Mesothelial cell of epicardium (in vitro differentiated cells): ENCODE measurements around the gene MINAR2. TPM values are rescaled to one million over a fixed set of nuclear protein-coding genes. Genes with fewer than 3 reads are reported as not detected.
A peak's percentile ranks its signal among the peaks of the same experiment; 100 is the strongest.

Experiments
- DNase-seq, 2 experiments: peaks; one replicate each; pipeline ENCODE4 v3.0.0; 2021; ENCODE audit warnings: low spot score in 2 of 2; ENCODE audit not compliant: unreplicated experiment in 2 of 2
- H3K27ac Mint-ChIP-seq: 2 replicates; pipeline ENCODE4 v1.8.0; 2021; ENCODE audit warnings: mixed read lengths
- H3K27me3 Mint-ChIP-seq: 2 replicates; pipeline ENCODE4 v1.8.0; 2021; ENCODE audit warnings: low read depth, mixed read lengths
- H3K36me3 Mint-ChIP-seq: 2 replicates; pipeline ENCODE4 v1.8.0; 2021; ENCODE audit warnings: mixed read lengths
- H3K4me1 Mint-ChIP-seq: 2 replicates; pipeline ENCODE4 v1.8.0; 2021; ENCODE audit warnings: mixed read lengths
- H3K4me3 Mint-ChIP-seq: 2 replicates; pipeline ENCODE4 v1.8.0; 2021; ENCODE audit warnings: mild to moderate bottlenecking, moderate library complexity, mixed read lengths
- H3K9me3 Mint-ChIP-seq: 2 replicates; pipeline ENCODE4 v1.8.0; 2021; ENCODE audit warnings: mixed read lengths
- total RNA-seq: library from RNA; stranded (reverse); gene quantifications from 3 replicates; pipeline ENCODE4 v1.2.1, GENCODE V29; 2021
- TF ChIP-seq, protein P1 (sequence below): fragments of 200-600 bp; sonication (generic); IDR thresholded peaks from one replicate; pipeline ENCODE4 v1.5.0; 2021; ENCODE audit warnings: antibody characterized with exemption; ENCODE audit not compliant: unreplicated experiment

MINAR2 gene
- total RNA-seq, 1 donor from 2014 or later, result 0.18 TPM

- no peak overlapping the region for H3K27ac Mint-ChIP-seq
- no peak for DNase-seq
- no peaks in the 10 kb centered on the region for H3K36me3 Mint-ChIP-seq
- no peaks in the 10 kb centered on the region for H3K27me3 Mint-ChIP-seq
- H3K9me3 Mint-ChIP-seq, result peaks cover 12% of the 10 kb centered on the region
- H3K4me3 Mint-ChIP-seq, result no peak overlapping the region
- H3K4me1 Mint-ChIP-seq, result peaks cover 21% of the 10 kb centered on the region
- TF ChIP-seq, protein P1, sequence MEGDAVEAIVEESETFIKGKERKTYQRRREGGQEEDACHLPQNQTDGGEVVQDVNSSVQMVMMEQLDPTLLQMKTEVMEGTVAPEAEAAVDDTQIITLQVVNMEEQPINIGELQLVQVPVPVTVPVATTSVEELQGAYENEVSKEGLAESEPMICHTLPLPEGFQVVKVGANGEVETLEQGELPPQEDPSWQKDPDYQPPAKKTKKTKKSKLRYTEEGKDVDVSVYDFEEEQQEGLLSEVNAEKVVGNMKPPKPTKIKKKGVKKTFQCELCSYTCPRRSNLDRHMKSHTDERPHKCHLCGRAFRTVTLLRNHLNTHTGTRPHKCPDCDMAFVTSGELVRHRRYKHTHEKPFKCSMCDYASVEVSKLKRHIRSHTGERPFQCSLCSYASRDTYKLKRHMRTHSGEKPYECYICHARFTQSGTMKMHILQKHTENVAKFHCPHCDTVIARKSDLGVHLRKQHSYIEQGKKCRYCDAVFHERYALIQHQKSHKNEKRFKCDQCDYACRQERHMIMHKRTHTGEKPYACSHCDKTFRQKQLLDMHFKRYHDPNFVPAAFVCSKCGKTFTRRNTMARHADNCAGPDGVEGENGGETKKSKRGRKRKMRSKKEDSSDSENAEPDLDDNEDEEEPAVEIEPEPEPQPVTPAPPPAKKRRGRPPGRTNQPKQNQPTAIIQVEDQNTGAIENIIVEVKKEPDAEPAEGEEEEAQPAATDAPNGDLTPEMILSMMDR, result no peak
These were observed 1.9 kb upstream of the MINAR2 start for GRCh38 chr5:129745997-129746396.

DNA sequence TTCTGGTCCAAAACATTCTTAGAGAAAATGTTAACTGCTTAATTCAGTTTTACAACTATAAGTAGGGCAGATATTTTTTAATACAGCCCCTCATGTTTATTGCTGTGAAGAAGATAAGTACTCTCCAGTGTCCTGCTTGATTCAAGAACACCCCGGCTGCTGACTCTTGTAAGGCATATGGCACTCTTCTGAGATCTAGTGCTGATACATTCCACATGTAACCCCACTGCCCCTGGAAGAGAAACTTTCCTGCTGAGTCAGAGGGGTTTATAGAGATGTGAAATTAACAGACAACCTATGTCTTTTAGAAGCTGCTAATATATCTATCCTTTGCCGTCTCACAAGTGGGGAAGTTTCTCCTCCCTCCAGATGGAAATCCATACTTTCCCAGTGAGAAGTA is 1.0 kb upstream of the MINAR2 start:
- H3K4me1 Mint-ChIP-seq, result peaks cover 21% of the 10 kb centered on the region
- H3K36me3 Mint-ChIP-seq, result no peaks in the 10 kb centered on the region
- H3K9me3 Mint-ChIP-seq, result peaks cover 5% of the 10 kb centered on the region
- TF ChIP-seq, protein P1, result no peak
- no peak for DNase-seq
- no peaks in the 10 kb centered on the region for H3K27me3 Mint-ChIP-seq
- no peak overlapping the region for H3K4me3 Mint-ChIP-seq
- H3K27ac Mint-ChIP-seq, result peak overlapping the region; percentile 68

GRCh38 chr5:129748913-129749880 is 1.3 kb downstream of the MINAR2 start:
- DNase-seq, result no peak

GRCh38 chr5:129760636-129761325 is 12.9 kb downstream of the MINAR2 start:
- Mint-ChIP-seq H3K9me3 (peaks cover 7% of the 10 kb centered on the region), H3K27ac (peak overlapping the region; percentile 80), H3K27me3 (no peaks in the 10 kb centered on the region), H3K4me3 (no peak overlapping the region), H3K36me3 (peaks cover 2% of the 10 kb centered on the region), H3K4me1 (peaks cover 43% of the 10 kb centered on the region)
- TF ChIP-seq, protein P1, result no peak
- DNase-seq, result no peak

More at GRCh38 chr5:129748913-129749880, 1.3 kb downstream of the MINAR2 start:
- no peaks in the 10 kb centered on the region for H3K27me3 Mint-ChIP-seq
- H3K9me3 Mint-ChIP-seq, result peaks cover 5% of the 10 kb centered on the region
- TF ChIP-seq, protein P1, result no peak
- H3K36me3 Mint-ChIP-seq, result no peaks in the 10 kb centered on the region
- no peak overlapping the region for H3K27ac Mint-ChIP-seq
- peaks cover 17% of the 10 kb centered on the region for H3K4me1 Mint-ChIP-seq
- H3K4me3 Mint-ChIP-seq, result no peak overlapping the region

GRCh38 chr5:129763651-129764050 is 15.8 kb downstream of the MINAR2 start:
- Mint-ChIP-seq H3K4me1 (peaks cover 49% of the 10 kb centered on the region), H3K36me3 (no peaks in the 10 kb centered on the region), H3K27ac (no peak overlapping the region), H3K9me3 (no peaks in the 10 kb centered on the region), H3K27me3 (no peaks in the 10 kb centered on the region), H3K4me3 (no peak overlapping the region)
- DNase-seq, result no peak
- TF ChIP-seq, protein P1, result no peak
